Measurements from ENCODE around the gene CNTNAP5. TPM values are rescaled to one million over a fixed set of nuclear protein-coding genes. Genes with fewer than 3 reads are reported as not detected.

The CNTNAP5 gene
- polyA plus RNA-seq, 1 donor, result 2.2 TPM

DNA sequence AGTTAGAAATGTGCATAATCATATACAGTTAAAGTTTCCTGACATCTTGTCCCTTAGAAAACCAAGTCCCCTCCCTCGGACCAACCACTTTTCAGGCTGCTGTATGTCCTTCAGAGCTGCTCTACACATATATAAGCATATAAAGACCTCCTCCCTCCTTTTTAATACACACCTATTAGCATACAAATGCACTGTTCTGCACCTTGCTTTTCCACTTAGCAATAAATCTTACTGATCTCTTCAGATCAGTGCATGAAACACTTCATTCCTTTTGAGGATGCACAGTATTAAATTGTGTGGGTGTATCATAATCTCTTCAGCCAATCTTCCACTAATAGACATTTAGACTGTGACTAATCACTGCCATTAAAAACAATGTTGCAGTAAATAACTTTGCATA, 79.8 kb downstream of the CNTNAP5 start:
- Histone ChIP-seq H3K4me1 (ENCODE audit: control insufficient read depth, insufficient read depth, low read length) (no peaks in the 10 kb centered on the region), H3K4me3 (ENCODE audit: low read length) (no peak overlapping the region), H3K27ac (ENCODE audit: low read length) (no peak overlapping the region), H3K9me3 (ENCODE audit: control insufficient read depth, low read depth, low read length) (no peaks in the 10 kb centered on the region), H3K27me3 (ENCODE audit: control insufficient read depth, insufficient read depth, low read length) (no peaks in the 10 kb centered on the region), H3K36me3 (ENCODE audit: control insufficient read depth, insufficient read depth, low read length) (no peaks in the 10 kb centered on the region)
- 83% methylated on average over 1 of the region's 1 CpG for WGBS (ENCODE audit: insufficient coverage, low lambda C conversion rate)
- DNase-seq, result no peak

DNA sequence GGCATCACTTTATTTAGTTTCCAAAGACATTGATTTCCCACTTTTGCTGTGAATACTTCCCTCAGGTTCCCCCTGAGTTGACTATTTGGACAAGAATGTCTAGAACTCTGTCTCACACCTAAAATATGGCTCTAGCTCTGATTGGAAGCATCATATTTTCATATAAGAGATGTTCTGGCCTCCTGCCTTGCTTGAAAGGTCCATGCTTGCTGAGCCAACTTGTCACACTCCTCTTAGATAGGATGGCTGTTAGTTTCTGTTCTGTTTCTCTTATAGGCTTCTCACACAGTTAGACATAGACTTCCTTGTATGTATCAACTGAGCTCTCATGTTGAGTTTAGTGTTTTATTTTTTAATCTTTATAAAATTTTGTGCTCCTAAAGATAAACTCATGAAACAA, 87.1 kb downstream of the CNTNAP5 start:
- no peaks in the 10 kb centered on the region for H3K36me3 ChIP-seq (ENCODE audit: control insufficient read depth, insufficient read depth, low read length)

DNA sequence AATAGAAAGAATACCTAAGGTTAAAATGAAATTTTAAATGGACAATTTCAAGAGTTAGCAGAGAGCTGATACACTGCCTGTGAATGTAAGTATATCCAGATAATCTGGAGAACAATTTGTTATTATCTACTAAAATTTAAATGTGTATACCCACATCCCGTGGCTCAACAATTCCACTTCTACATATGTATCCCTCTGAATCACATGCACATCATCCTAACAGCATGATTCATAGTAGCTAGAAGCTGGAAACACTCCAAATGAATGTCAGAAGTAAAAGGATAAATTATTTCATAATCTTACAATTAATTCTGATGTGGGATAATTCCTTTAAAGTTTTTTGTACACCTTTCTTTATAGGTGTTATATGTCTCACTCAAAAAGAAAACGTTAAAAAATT, 87.9 kb downstream of the CNTNAP5 start:
- Histone ChIP-seq H3K36me3 (ENCODE audit: control insufficient read depth, insufficient read depth, low read length) (no peaks in the 10 kb centered on the region), H3K4me3 (ENCODE audit: low read length) (no peak overlapping the region)
- no CpG with 5 or more reads among the region's 2 CpGs for WGBS (ENCODE audit: insufficient coverage, low lambda C conversion rate)

More for the DNA sequence above, 87.1 kb downstream of the CNTNAP5 start:
- no peak overlapping the region for H3K27ac ChIP-seq (ENCODE audit: low read length)
- H3K27me3 ChIP-seq (ENCODE audit: control insufficient read depth, insufficient read depth, low read length), result no peaks in the 10 kb centered on the region
- H3K4me3 ChIP-seq (ENCODE audit: low read length), result no peak overlapping the region
- DNase-seq, result no peak
- no peaks in the 10 kb centered on the region for H3K4me1 ChIP-seq (ENCODE audit: control insufficient read depth, insufficient read depth, low read length)
- no peaks in the 10 kb centered on the region for H3K9me3 ChIP-seq (ENCODE audit: control insufficient read depth, low read depth, low read length)

GRCh38 chr2:124120246-124120645, 95.2 kb downstream of the CNTNAP5 start:
- H3K4me3 ChIP-seq (ENCODE audit: low read length), result no peak overlapping the region
- H3K36me3 ChIP-seq (ENCODE audit: control insufficient read depth, insufficient read depth, low read length), result no peaks in the 10 kb centered on the region
- H3K4me1 ChIP-seq (ENCODE audit: control insufficient read depth, insufficient read depth, low read length), result peaks cover 7% of the 10 kb centered on the region
- WGBS (ENCODE audit: insufficient coverage, low lambda C conversion rate), result no CpG with 5 or more reads among the region's 1 CpG
- DNase-seq, result no peak
- no peaks in the 10 kb centered on the region for H3K9me3 ChIP-seq (ENCODE audit: control insufficient read depth, low read depth, low read length)
- no peak overlapping the region for H3K27ac ChIP-seq (ENCODE audit: low read length)
- H3K27me3 ChIP-seq (ENCODE audit: control insufficient read depth, insufficient read depth, low read length), result no peaks in the 10 kb centered on the region

More for the DNA sequence above, 87.9 kb downstream of the CNTNAP5 start:
- Histone ChIP-seq H3K27me3 (ENCODE audit: control insufficient read depth, insufficient read depth, low read length) (no peaks in the 10 kb centered on the region), H3K9me3 (ENCODE audit: control insufficient read depth, low read depth, low read length) (no peaks in the 10 kb centered on the region), H3K4me1 (ENCODE audit: control insufficient read depth, insufficient read depth, low read length) (no peaks in the 10 kb centered on the region), H3K27ac (ENCODE audit: low read length) (no peak overlapping the region)
- no peak for DNase-seq

DNA sequence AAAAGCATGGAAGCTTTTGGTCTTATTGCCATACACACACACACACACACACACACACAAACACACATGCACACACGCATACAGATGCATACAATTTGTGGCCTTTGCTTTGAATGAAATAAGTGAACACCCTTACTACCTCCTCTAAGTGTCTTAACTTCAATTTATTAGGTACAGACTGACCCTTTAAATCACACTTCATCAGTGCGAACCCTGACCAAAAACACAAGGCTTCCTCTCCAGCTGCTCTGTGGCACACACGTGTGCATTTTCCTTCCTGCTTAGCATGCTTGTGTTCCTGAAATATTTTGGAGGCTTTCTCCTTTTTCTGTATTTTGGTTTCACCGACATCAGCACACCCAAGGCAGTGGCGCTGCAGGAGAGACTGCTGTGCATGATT, 96.0 kb downstream of the CNTNAP5 start:
- DNase-seq, result no peak
- no peaks in the 10 kb centered on the region for H3K27me3 ChIP-seq (ENCODE audit: control insufficient read depth, insufficient read depth, low read length)

DNA sequence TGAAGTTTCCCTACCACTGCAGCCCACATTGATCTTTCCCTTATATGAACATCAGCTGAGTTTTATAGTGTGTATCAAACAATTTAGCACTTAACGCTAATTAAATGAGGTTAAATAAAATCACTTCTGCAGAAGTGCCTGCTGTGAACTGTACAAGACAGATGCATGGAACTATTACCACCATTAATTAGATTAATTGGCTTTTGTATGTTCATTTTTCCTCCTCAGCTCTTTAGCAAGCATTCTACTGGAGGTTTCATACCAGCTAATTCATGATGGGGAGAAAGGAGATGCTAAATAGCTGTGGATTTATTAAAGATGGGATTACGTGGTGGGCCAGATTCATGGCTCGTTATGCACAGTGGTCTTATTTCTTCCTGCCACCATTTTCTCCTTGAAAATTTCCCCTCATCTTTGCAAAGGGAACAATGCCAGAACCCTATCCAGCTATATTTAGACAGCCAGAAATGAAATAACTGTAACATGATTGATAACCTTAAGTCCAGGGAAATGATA, 96.7 kb downstream of the CNTNAP5 start:
- Histone ChIP-seq H3K36me3 (ENCODE audit: control insufficient read depth, insufficient read depth, low read length) (no peaks in the 10 kb centered on the region), H3K9me3 (ENCODE audit: control insufficient read depth, low read depth, low read length) (no peaks in the 10 kb centered on the region), H3K4me1 (ENCODE audit: control insufficient read depth, insufficient read depth, low read length) (peaks cover 7% of the 10 kb centered on the region), H3K4me3 (ENCODE audit: low read length) (no peak overlapping the region), H3K27me3 (ENCODE audit: control insufficient read depth, insufficient read depth, low read length) (no peaks in the 10 kb centered on the region), H3K27ac (ENCODE audit: low read length) (no peak overlapping the region)
- WGBS (ENCODE audit: insufficient coverage, low lambda C conversion rate), result 100% methylated on average over 1 of the region's 3 CpGs
- DNase-seq, result no peak

More for the DNA sequence above, 96.0 kb downstream of the CNTNAP5 start:
- no CpG with 5 or more reads among the region's 5 CpGs for WGBS (ENCODE audit: insufficient coverage, low lambda C conversion rate)
- H3K4me3 ChIP-seq (ENCODE audit: low read length), result no peak overlapping the region
- no peak overlapping the region for H3K27ac ChIP-seq (ENCODE audit: low read length)
- H3K9me3 ChIP-seq (ENCODE audit: control insufficient read depth, low read depth, low read length), result no peaks in the 10 kb centered on the region
- peaks cover 7% of the 10 kb centered on the region for H3K4me1 ChIP-seq (ENCODE audit: control insufficient read depth, insufficient read depth, low read length)
- H3K36me3 ChIP-seq (ENCODE audit: control insufficient read depth, insufficient read depth, low read length), result no peaks in the 10 kb centered on the region

- DNase-seq, result peak; percentile 40 to 55
- Histone ChIP-seq H3K9me3 (ENCODE audit: control insufficient read depth, low read depth, low read length) (no peaks in the 10 kb centered on the region), H3K36me3 (ENCODE audit: control insufficient read depth, insufficient read depth, low read length) (no peaks in the 10 kb centered on the region), H3K27ac (ENCODE audit: low read length) (peak overlapping the region; percentile 42), H3K4me3 (ENCODE audit: low read length) (no peak overlapping the region), H3K4me1 (ENCODE audit: control insufficient read depth, insufficient read depth, low read length) (peaks cover 7% of the 10 kb centered on the region), H3K27me3 (ENCODE audit: control insufficient read depth, insufficient read depth, low read length) (no peaks in the 10 kb centered on the region)
- no CpG with 5 or more reads among the region's 1 CpG for WGBS (ENCODE audit: insufficient coverage, low lambda C conversion rate)
These were observed 97.3 kb downstream of the CNTNAP5 start for GRCh38 chr2:124122340-124122739.

DNA sequence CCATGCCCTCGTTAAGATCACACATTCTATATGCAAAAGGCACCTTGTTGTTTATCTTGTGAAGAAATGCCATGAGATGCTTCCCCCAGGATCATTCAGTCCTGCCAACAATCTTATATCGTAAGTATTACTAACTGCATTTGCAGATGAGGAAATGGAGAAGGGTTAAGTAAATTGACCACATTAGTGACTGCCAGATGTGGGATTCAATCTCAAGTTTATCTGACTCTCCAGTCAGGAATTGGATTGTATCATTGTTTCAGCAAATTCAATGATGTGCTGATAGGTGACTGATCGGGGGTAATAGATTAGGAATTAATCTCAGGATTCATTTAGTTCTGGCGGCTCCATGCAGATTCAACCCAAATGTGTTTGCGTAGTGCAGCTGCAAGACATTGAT, 106.2 kb downstream of the CNTNAP5 start:
- Histone ChIP-seq H3K27ac (ENCODE audit: low read length) (no peak overlapping the region), H3K27me3 (ENCODE audit: control insufficient read depth, insufficient read depth, low read length) (no peaks in the 10 kb centered on the region), H3K36me3 (ENCODE audit: control insufficient read depth, insufficient read depth, low read length) (no peaks in the 10 kb centered on the region), H3K4me1 (ENCODE audit: control insufficient read depth, insufficient read depth, low read length) (no peaks in the 10 kb centered on the region), H3K9me3 (ENCODE audit: control insufficient read depth, low read depth, low read length) (no peaks in the 10 kb centered on the region), H3K4me3 (ENCODE audit: low read length) (no peak overlapping the region)
- WGBS (ENCODE audit: insufficient coverage, low lambda C conversion rate), result 100% methylated on average over 2 of the region's 5 CpGs
- DNase-seq, result no peak

DNA sequence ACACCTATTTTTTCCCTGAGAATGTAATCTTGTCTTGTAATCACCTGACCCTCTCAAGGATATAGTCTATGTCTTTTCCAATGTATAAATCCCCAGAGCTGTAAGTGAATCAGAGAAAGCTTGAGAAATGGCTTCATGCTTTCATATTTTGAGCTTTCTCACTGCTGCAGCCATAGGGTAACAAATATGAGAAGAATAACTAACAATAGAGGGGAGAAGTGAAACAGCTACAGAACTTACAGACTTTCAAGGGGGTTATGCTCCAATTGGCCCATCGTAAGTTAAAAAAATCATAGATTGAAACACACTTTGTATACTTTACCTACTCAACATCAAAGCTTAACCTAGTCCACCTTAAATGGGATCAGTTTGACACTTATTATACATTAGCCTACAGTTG, 111.0 kb downstream of the CNTNAP5 start:
- DNase-seq, result no peak
- no CpG with 5 or more reads among the region's 1 CpG for WGBS (ENCODE audit: insufficient coverage, low lambda C conversion rate)
- Histone ChIP-seq H3K27me3 (ENCODE audit: control insufficient read depth, insufficient read depth, low read length) (no peaks in the 10 kb centered on the region), H3K9me3 (ENCODE audit: control insufficient read depth, low read depth, low read length) (no peaks in the 10 kb centered on the region), H3K4me1 (ENCODE audit: control insufficient read depth, insufficient read depth, low read length) (peaks cover 5% of the 10 kb centered on the region), H3K27ac (ENCODE audit: low read length) (no peak overlapping the region), H3K36me3 (ENCODE audit: control insufficient read depth, insufficient read depth, low read length) (no peaks in the 10 kb centered on the region), H3K4me3 (ENCODE audit: low read length) (no peak overlapping the region)

- Histone ChIP-seq H3K4me1 (ENCODE audit: control insufficient read depth, insufficient read depth, low read length) (peaks cover 5% of the 10 kb centered on the region), H3K27me3 (ENCODE audit: control insufficient read depth, insufficient read depth, low read length) (no peaks in the 10 kb centered on the region), H3K4me3 (ENCODE audit: low read length) (no peak overlapping the region), H3K9me3 (ENCODE audit: control insufficient read depth, low read depth, low read length) (no peaks in the 10 kb centered on the region), H3K27ac (ENCODE audit: low read length) (peak overlapping the region; percentile 9), H3K36me3 (ENCODE audit: control insufficient read depth, insufficient read depth, low read length) (no peaks in the 10 kb centered on the region)
- DNase-seq, result peak; percentile 59 to 80
- no CpG with 5 or more reads among the region's 3 CpGs for WGBS (ENCODE audit: insufficient coverage, low lambda C conversion rate)
These were observed 113.0 kb downstream of the CNTNAP5 start for GRCh38 chr2:124138076-124138475.

GRCh38 chr2:124145982-124146381, 120.9 kb downstream of the CNTNAP5 start:
- H3K36me3 ChIP-seq (ENCODE audit: control insufficient read depth, insufficient read depth, low read length), result no peaks in the 10 kb centered on the region
- no CpG with 5 or more reads among the region's 4 CpGs for WGBS (ENCODE audit: insufficient coverage, low lambda C conversion rate)
- H3K9me3 ChIP-seq (ENCODE audit: control insufficient read depth, low read depth, low read length), result no peaks in the 10 kb centered on the region
- H3K4me1 ChIP-seq (ENCODE audit: control insufficient read depth, insufficient read depth, low read length), result peaks cover 2% of the 10 kb centered on the region
- H3K4me3 ChIP-seq (ENCODE audit: low read length), result no peak overlapping the region
- no peak for DNase-seq
- H3K27me3 ChIP-seq (ENCODE audit: control insufficient read depth, insufficient read depth, low read length), result no peaks in the 10 kb centered on the region
- H3K27ac ChIP-seq (ENCODE audit: low read length), result no peak overlapping the region
